Transverse colon (tissue), 4 donors: ENCODE results near the gene FRZB. TPM values are rescaled to one million over a fixed set of nuclear protein-coding genes. Genes with fewer than 3 reads are reported as not detected.

Experiments
- DNase-seq: peaks from one replicate; pipeline ENCODE4 v3.0.0-alpha.2; 2019
- H3K27ac ChIP-seq, 4 donors: fragments of 200-600 bp; sonication (generic); 2 replicates each; pipeline ENCODE4 v1.5.1; 2016 to 2018; ENCODE audit warnings: inconsistent platforms in 4 of 4
- H3K27me3 ChIP-seq: fragments of 200-600 bp; sonication (generic); 2 replicates; pipeline ENCODE4 v1.5.1; 2017; ENCODE audit warnings: inconsistent platforms
- H3K36me3 ChIP-seq, 4 donors: fragments of 200-600 bp; sonication (generic); 2 replicates each; pipeline ENCODE4 v1.5.1; 2017 to 2019; ENCODE audit warnings: inconsistent platforms in 4 of 4
- H3K4me1 ChIP-seq, 4 donors: fragments of 200-600 bp; sonication (generic); 2 replicates each; pipeline ENCODE4 v1.5.1; 2017 to 2020; ENCODE audit warnings: inconsistent platforms in 4 of 4
- H3K4me3 ChIP-seq, 4 donors: fragments of 200-600 bp; sonication (generic); 1 replicate in 1 of 4; 2 replicates in 3 of 4; pipeline versions ENCODE4 v1.5.1 to v1.6.1; 2017 to 2019; ENCODE audit warnings: inconsistent platforms in 4 of 4
- H3K9me3 ChIP-seq, 2 donors: fragments of 200-600 bp; sonication (generic); 2 replicates each; pipeline ENCODE4 v1.5.1; 2017 to 2019; ENCODE audit warnings: inconsistent platforms in 2 of 2
- EP300 ChIP-seq: sonication (generic); formaldehyde crosslinking; IDR thresholded peaks from one replicate; pipeline ENCODE4 v1.6.1; 2017; ENCODE audit warnings: antibody characterized with exemption, low read depth
- POLR2A ChIP-seq: fragments of 450-650 bp; IDR thresholded peaks from one replicate; pipeline ENCODE4 v1.6.1; 2016; ENCODE audit warnings: antibody characterized with exemption, mild to moderate bottlenecking, moderate library complexity
- POLR2AphosphoS5 ChIP-seq, 3 donors: sonication (generic); formaldehyde crosslinking; IDR thresholded peaks; one replicate each; pipeline ENCODE4 v1.6.1; 2016; ENCODE audit warnings: antibody characterized with exemption in 3 of 3
- WGBS, 2 donors: methylation state at CpG; one replicate each; pipeline ENCODE4 v1.1.5; 2018; ENCODE audit warnings: low coverage in 1 of 2; 5-methylcytosine and 5-hydroxymethylcytosine counted together
- in situ Hi-C, 4 donors: fragments of 200-750 bp; cut with MboI; loops; one replicate each; pipeline versions ENCODE4 v1.15.0 to v1.15.1; 2017; ENCODE audit warnings: low sequenced_read_pairs in 3 of 4, low pct_ligation_motif_present in 1 of 4, low pct_unique_long_range_greater_than_20kb in 1 of 4
- intact Hi-C: fragments of 100-400 bp; cut with DNase I; formaldehyde crosslinking; loops from one replicate; pipeline ENCODE4 v1.15.1; 2023; ENCODE audit warnings: low total_unique reads
- total RNA-seq, 4 donors: library from RNA; depleted of rRNA; stranded (reverse); fragments of >200 nt; gene quantifications; one replicate each; pipeline ENCODE4 v1.1.0, GENCODE V29; 2016
- TF ChIP-seq, protein P1 (sequence below), 5 experiments: fragments of 200-600 bp in 3 of 5; fragments of 450-650 bp in 2 of 5; sonication (generic) in 3 of 5; IDR thresholded peaks; 1 replicate in 2 of 5; 2 replicates in 3 of 5; pipeline ENCODE4 v1.5.1; 2016 to 2017; ENCODE audit warnings: antibody characterized with exemption in 5 of 5, inconsistent platforms in 3 of 5, mild to moderate bottlenecking in 2 of 5, moderate library complexity in 1 of 5

Gene FRZB
- total RNA-seq, 4 donors from 2014 or later = 0.37 to 11.9 (median 2.9) TPM

DNA sequence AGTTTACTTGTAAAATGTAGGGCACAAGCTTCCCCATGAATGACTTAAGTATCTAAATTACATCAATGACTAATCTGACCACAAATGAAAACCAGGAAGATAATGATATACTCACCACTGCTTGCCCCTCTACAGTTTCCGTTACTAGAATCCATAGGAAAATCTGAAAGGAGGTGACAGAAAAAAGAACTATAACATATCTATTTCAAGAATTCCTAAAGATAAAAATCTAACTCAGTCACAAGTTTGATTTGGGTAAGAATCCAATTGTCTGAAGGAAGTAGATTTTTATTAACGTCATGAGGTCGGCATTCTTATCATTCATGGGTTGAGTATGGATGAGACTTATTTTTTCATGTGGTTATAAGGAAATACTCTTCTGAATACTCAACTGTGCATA lies 7.8 kb downstream of the FRZB start:
- in situ Hi-C loops = no loop called here
- intact Hi-C loops = no loop called here
- H3K27me3 ChIP-seq = no peaks in the 10 kb centered on the region
- DNase-seq = no peak
- no peak overlapping the region for H3K4me3 ChIP-seq
- no peak overlapping the region for H3K27ac ChIP-seq
- no peak for TF ChIP-seq POLR2A
- TF ChIP-seq EP300 = no peak
- TF ChIP-seq, protein P1, sequence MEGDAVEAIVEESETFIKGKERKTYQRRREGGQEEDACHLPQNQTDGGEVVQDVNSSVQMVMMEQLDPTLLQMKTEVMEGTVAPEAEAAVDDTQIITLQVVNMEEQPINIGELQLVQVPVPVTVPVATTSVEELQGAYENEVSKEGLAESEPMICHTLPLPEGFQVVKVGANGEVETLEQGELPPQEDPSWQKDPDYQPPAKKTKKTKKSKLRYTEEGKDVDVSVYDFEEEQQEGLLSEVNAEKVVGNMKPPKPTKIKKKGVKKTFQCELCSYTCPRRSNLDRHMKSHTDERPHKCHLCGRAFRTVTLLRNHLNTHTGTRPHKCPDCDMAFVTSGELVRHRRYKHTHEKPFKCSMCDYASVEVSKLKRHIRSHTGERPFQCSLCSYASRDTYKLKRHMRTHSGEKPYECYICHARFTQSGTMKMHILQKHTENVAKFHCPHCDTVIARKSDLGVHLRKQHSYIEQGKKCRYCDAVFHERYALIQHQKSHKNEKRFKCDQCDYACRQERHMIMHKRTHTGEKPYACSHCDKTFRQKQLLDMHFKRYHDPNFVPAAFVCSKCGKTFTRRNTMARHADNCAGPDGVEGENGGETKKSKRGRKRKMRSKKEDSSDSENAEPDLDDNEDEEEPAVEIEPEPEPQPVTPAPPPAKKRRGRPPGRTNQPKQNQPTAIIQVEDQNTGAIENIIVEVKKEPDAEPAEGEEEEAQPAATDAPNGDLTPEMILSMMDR (IDR thresholded peaks at IDR 0.05) = no peak
- no peak for TF ChIP-seq POLR2AphosphoS5 (IDR thresholded peaks at IDR 0.05)
- no peaks in the 10 kb centered on the region for H3K36me3 ChIP-seq
- peaks cover 0 to 6% (median 0%) of the 10 kb centered on the region in 4 donors for H3K4me1 ChIP-seq
- no peaks in the 10 kb centered on the region for H3K9me3 ChIP-seq
- 89 to 94% methylated on average over 3 of the region's 3 CpGs for WGBS, 2 donors

DNA sequence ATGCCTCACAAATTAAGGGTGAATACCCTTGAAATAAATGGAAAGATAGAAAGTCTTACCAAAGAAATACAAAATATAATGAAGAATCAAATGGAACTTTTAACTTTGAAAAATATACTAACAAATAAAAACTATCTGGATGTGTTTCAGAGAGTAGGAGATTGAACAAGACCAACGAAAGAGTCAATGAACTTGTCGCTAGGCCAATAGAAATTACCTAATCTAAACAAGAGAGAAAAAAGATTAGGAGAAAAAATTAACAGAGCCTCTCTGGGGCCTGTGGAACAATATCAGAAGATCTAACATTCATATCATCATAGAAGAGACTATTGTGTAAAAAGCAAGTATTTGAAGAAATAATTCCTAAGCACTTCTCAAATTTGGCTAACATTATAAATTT lies 11.1 kb downstream of the FRZB start:
- Histone ChIP-seq H3K36me3 (no peaks in the 10 kb centered on the region), H3K27ac (no peak overlapping the region), H3K27me3 (no peaks in the 10 kb centered on the region), H3K4me1 (no peaks in the 10 kb centered on the region), H3K9me3 (no peaks in the 10 kb centered on the region), H3K4me3 (no peak overlapping the region)
- intact Hi-C loops = no loop called here
- DNase-seq = no peak
- WGBS, 2 donors = 71 to 72% methylated on average over 2 of the region's 2 CpGs
- in situ Hi-C loops = no loop called here
- no peak for TF ChIP-seq POLR2A
- TF ChIP-seq, protein P1 (IDR thresholded peaks at IDR 0.05) = no peak
- TF ChIP-seq POLR2AphosphoS5 (IDR thresholded peaks at IDR 0.05) = no peak
- TF ChIP-seq EP300 = no peak

DNA sequence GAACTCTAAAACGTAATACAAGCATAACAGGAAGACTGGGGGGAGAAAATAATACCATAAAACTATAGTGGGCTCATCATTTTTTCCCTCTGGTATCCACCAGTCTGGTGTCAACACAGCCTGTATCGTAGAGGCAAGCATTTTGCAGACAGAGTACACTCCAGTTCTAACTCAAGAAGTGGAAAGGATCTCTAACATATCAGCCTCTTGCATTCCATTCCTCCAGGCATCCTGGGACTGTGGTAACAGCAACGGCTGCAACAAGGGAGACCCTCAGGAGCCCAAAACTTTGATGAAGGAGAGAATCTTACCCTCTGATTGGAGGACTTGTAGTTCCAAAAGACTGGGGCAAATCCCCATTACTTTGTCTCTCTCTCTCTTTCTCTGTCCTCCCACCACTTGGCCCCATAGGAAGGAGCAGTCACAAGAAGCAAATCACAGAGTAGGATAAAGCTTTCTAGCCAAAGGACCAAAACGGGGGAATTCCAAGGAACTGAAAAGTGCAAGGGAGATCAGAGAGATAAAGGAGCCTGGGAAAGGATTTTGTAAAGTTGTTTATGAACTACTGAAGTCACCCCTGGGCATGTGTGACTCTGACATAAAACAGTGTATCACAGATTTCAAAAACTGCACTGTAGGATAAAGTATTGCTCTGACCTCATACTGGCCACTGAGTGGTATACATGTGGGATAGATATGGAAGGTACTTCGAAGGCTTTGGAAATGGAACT lies 11.9 kb downstream of the FRZB start:
- H3K27me3 ChIP-seq = no peaks in the 10 kb centered on the region
- no peaks in the 10 kb centered on the region for H3K4me1 ChIP-seq
- intact Hi-C loops = no loop called here
- no peaks in the 10 kb centered on the region for H3K9me3 ChIP-seq
- in situ Hi-C loops = no loop called here
- H3K36me3 ChIP-seq = no peaks in the 10 kb centered on the region
- no peak overlapping the region for H3K27ac ChIP-seq
- no peak overlapping the region for H3K4me3 ChIP-seq
- TF ChIP-seq EP300 (no peak), POLR2A (no peak), POLR2AphosphoS5 (IDR thresholded peaks at IDR 0.05) (no peak)
- TF ChIP-seq, protein P1 (IDR thresholded peaks at IDR 0.05) = no peak
- DNase-seq = no peak
- 68 to 76% methylated on average over 3 to 5 of the region's 5 CpGs for WGBS, 2 donors

DNA sequence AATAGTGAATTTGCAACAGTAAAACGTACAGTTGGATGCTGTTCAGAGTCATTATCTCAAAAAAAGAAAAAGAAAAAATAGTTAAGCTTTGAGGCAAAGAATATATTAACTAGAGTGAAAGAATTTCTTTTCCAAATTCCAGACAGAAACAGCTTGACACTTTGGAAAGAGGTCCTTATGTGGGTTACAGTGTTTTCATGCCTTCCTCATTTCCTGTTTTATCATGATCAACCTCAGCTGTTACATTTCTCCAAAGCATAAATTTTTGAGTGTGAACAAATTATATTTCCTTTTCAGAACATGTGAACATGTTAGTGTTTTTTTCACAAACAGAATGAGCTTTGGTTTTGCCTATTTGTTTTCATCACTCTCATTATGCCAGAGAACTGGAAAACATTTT lies 13.6 kb downstream of the FRZB start:
- WGBS, 2 donors = 41 to 65% methylated on average over 1 of the region's 1 CpG
- Histone ChIP-seq H3K27me3 (no peaks in the 10 kb centered on the region), H3K9me3 (no peaks in the 10 kb centered on the region), H3K4me1 (no peaks in the 10 kb centered on the region), H3K27ac (no peak overlapping the region), H3K36me3 (no peaks in the 10 kb centered on the region), H3K4me3 (no peak overlapping the region)
- TF ChIP-seq POLR2AphosphoS5 (IDR thresholded peaks at IDR 0.05) (no peak), POLR2A (no peak), EP300 (no peak)
- TF ChIP-seq, protein P1 (IDR thresholded peaks at IDR 0.05) = no peak
- in situ Hi-C loops = no loop called here
- intact Hi-C loops = no loop called here
- no peak for DNase-seq
